HepG2 (cell line): ENCODE measurements around the gene MOAP1. TPM values are rescaled to one million over a fixed set of nuclear protein-coding genes. Genes with fewer than 3 reads are reported as not detected.

Experiments
- ARHGAP35 ChIP-seq: sonication (generic); formaldehyde crosslinking; IDR thresholded peaks from 2 replicates; pipeline ENCODE4 v1.9.0; 2022; ENCODE audit warnings: mild to moderate bottlenecking, inconsistent platforms, moderate library complexity, missing genetic modification reagents, borderline replicate concordance
- FOXC1 ChIP-seq: sonication (generic); formaldehyde crosslinking; IDR thresholded peaks from 2 replicates; pipeline ENCODE4 v1.8.0; 2022; ENCODE audit warnings: mild to moderate bottlenecking, missing genetic modification reagents, borderline replicate concordance
- KLF9 ChIP-seq: IDR thresholded peaks from 2 replicates; pipeline ENCODE4 v1.6.1; 2016; ENCODE audit warnings: low read depth
- MATR3 ChIP-seq: sonication (generic); formaldehyde crosslinking; IDR thresholded peaks from 2 replicates; pipeline ENCODE4 v1.4.0; 2020; ENCODE audit warnings: missing genetic modification reagents
- MZF1 ChIP-seq: sonication (generic); formaldehyde crosslinking; IDR thresholded peaks from 2 replicates; pipeline ENCODE4 v1.8.1; 2023; ENCODE audit warnings: mild to moderate bottlenecking, missing genetic modification reagents, borderline replicate concordance
- NFYB ChIP-seq: sonication (generic); formaldehyde crosslinking; IDR thresholded peaks from 2 replicates; pipeline ENCODE4 v1.4.0; 2020; ENCODE audit warnings: missing genetic modification reagents
- PAWR ChIP-seq: sonication (generic); formaldehyde crosslinking; IDR thresholded peaks from 2 replicates; pipeline ENCODE4 v1.4.0; 2020; ENCODE audit warnings: missing genetic modification reagents, mild to moderate bottlenecking, borderline replicate concordance
- ZNF484 ChIP-seq: sonication (generic); formaldehyde crosslinking; IDR thresholded peaks from 2 replicates; pipeline ENCODE4 v1.5.1; 2020; ENCODE audit warnings: mild to moderate bottlenecking, low read depth, missing genetic modification reagents, borderline replicate concordance
- ZNF564 ChIP-seq: sonication (generic); formaldehyde crosslinking; IDR thresholded peaks from 2 replicates; pipeline ENCODE4 v1.8.1; 2023; ENCODE audit warnings: mild to moderate bottlenecking, missing genetic modification reagents
- polyA plus RNA-seq, 8 experiments: library from polyadenylated mRNA; depleted of rRNA in 3 of 8; stranded (reverse) in 7 of 8; unstranded in 1 of 8; fragments of >200 nt; fragmentation: Illumina TruSeq in 4 of 8; extraction: Trizol in 4 of 8; gene quantifications; 2 replicates each; pipeline versions ENCODE4 v1.2.1 to v1.2.3, GENCODE V29; 2011 to 2016; ENCODE audit warnings: low read depth in 4 of 8, missing spikeins in 1 of 8, mixed read lengths in 1 of 8; ENCODE audit not compliant: insufficient read depth in 1 of 8
- total RNA-seq, 5 experiments: library from RNA; depleted of rRNA; stranded (reverse); fragments of >200 nt; fragmentation: Illumina TruSeq; extraction: Trizol; gene quantifications; 2 replicates each; pipeline ENCODE4 v1.2.3, GENCODE V29; 2016; ENCODE audit warnings: low read depth in 1 of 5
- TF ChIP-seq, protein P1 (sequence below): sonication (generic); formaldehyde crosslinking; IDR thresholded peaks from 2 replicates; pipeline ENCODE4 v1.9.0; 2022; ENCODE audit warnings: missing genetic modification reagents, mild to moderate bottlenecking, borderline replicate concordance
- TF ChIP-seq, protein P2 (sequence below): sonication (generic); formaldehyde crosslinking; IDR thresholded peaks from 2 replicates; pipeline ENCODE4 v1.4.0; 2020; ENCODE audit warnings: missing genetic modification reagents, mild to moderate bottlenecking, borderline replicate concordance
- TF ChIP-seq, protein P3 (sequence below): IDR thresholded peaks from 2 replicates; pipeline ENCODE4 v1.6.1; 2016
- TF ChIP-seq, protein P4 (sequence below): sonication (generic); formaldehyde crosslinking; IDR thresholded peaks from one replicate; pipeline ENCODE4 v1.5.1; 2020; ENCODE audit warnings: mild to moderate bottlenecking, missing genetic modification reagents; ENCODE audit errors: not compliant biosample characterization
- TF ChIP-seq, protein P5 (sequence below): sonication (generic); formaldehyde crosslinking; IDR thresholded peaks from 2 replicates; pipeline ENCODE4 v1.8.0; 2022; ENCODE audit warnings: missing genetic modification reagents, mild to moderate bottlenecking, inconsistent platforms, borderline replicate concordance

Gene MOAP1
- total and polyA plus RNA-seq, 2 of the 13 experiments (the other 11 are each of a cell fraction or from before 2014, with no cell fraction given): 14.6 to 47.0 TPM

DNA sequence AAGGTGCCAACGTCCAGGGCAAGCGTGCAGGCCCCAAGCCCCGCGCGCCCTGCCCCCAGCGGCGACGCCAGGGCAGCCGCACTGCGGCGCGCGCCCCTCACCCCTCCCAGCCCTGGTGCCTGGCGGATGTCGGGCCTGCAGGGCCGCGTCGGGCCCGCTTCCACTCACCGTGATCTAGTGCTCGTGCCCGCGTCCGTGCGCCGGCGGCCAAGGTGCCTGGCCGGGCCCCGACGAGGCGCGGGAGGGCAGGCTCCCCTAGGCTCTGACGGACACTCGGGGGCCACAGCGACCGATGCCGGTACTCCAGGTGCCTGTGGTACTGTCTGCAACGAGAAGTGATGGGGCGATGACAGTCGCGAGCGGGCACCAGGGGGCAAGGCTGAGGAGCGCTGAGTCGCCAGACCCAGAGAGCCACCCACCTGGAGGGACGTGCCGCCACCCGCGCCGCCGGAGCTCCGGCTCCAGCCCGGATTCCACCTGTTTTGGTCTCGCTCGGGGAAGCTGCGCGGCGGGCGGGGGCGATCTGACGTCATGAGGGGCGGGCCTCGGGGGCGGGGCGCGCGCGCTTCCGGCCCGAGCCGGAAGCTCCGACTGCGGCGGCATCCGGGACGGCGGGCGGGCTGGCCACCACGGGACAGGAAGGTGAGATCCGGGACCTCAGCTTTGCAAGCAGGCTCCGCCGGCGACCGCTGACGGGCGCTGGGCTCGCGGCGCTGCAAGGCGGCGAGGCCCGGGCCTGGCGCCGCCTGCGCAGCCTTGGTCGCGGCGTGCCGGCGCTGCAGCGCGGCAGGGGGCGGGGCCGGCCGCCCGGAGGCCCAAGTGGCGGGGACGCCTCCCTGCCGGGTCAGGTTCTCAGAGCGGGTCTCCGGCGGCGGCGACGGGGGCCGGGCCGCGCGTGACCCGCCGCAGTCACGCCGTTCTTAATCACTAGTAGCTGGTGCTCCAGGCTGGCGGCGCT lies at the start of gene MOAP1, which contains the start of gene LYSET (continued):
- TF ChIP-seq ARHGAP35 (peak; percentile 43; the same call in 1 of the 2 replicates), ZNF484 (no peak), PAWR (CRISPR knock-in tag) (peak; percentile 69; the same call in 1 of the 2 replicates), MZF1 (CRISPR knock-in tag) (0 out of 2 replicates have a peak, but pooled peaks have one; percentile 55), ZNF564 (peak; percentile 84), NFYB (no peak), KLF9 (CRISPR knock-in tag) (no peak), MATR3 (CRISPR knock-in tag) (no peak), FOXC1 (CRISPR knock-in tag) (peak; percentile 68; the same call in 1 of the 2 replicates)
- TF ChIP-seq, protein P1, sequence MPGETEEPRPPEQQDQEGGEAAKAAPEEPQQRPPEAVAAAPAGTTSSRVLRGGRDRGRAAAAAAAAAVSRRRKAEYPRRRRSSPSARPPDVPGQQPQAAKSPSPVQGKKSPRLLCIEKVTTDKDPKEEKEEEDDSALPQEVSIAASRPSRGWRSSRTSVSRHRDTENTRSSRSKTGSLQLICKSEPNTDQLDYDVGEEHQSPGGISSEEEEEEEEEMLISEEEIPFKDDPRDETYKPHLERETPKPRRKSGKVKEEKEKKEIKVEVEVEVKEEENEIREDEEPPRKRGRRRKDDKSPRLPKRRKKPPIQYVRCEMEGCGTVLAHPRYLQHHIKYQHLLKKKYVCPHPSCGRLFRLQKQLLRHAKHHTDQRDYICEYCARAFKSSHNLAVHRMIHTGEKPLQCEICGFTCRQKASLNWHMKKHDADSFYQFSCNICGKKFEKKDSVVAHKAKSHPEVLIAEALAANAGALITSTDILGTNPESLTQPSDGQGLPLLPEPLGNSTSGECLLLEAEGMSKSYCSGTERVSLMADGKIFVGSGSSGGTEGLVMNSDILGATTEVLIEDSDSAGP (CRISPR knock-in tag): peak; percentile 65; the same call in 1 of the 2 replicates
- TF ChIP-seq, protein P2, sequence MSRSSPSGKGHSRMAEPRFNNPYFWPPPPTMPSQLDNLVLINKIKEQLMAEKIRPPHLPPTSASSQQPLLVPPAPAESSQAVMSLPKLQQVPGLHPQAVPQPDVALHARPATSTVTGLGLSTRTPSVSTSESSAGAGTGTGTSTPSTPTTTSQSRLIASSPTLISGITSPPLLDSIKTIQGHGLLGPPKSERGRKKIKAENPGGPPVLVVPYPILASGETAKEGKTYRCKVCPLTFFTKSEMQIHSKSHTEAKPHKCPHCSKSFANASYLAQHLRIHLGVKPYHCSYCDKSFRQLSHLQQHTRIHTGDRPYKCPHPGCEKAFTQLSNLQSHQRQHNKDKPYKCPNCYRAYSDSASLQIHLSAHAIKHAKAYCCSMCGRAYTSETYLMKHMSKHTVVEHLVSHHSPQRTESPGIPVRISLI (CRISPR knock-in tag): no peak
- TF ChIP-seq, protein P3, sequence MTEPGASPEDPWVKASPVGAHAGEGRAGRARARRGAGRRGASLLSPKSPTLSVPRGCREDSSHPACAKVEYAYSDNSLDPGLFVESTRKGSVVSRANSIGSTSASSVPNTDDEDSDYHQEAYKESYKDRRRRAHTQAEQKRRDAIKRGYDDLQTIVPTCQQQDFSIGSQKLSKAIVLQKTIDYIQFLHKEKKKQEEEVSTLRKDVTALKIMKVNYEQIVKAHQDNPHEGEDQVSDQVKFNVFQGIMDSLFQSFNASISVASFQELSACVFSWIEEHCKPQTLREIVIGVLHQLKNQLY (CRISPR knock-in tag): no peak
- TF ChIP-seq, protein P4, sequence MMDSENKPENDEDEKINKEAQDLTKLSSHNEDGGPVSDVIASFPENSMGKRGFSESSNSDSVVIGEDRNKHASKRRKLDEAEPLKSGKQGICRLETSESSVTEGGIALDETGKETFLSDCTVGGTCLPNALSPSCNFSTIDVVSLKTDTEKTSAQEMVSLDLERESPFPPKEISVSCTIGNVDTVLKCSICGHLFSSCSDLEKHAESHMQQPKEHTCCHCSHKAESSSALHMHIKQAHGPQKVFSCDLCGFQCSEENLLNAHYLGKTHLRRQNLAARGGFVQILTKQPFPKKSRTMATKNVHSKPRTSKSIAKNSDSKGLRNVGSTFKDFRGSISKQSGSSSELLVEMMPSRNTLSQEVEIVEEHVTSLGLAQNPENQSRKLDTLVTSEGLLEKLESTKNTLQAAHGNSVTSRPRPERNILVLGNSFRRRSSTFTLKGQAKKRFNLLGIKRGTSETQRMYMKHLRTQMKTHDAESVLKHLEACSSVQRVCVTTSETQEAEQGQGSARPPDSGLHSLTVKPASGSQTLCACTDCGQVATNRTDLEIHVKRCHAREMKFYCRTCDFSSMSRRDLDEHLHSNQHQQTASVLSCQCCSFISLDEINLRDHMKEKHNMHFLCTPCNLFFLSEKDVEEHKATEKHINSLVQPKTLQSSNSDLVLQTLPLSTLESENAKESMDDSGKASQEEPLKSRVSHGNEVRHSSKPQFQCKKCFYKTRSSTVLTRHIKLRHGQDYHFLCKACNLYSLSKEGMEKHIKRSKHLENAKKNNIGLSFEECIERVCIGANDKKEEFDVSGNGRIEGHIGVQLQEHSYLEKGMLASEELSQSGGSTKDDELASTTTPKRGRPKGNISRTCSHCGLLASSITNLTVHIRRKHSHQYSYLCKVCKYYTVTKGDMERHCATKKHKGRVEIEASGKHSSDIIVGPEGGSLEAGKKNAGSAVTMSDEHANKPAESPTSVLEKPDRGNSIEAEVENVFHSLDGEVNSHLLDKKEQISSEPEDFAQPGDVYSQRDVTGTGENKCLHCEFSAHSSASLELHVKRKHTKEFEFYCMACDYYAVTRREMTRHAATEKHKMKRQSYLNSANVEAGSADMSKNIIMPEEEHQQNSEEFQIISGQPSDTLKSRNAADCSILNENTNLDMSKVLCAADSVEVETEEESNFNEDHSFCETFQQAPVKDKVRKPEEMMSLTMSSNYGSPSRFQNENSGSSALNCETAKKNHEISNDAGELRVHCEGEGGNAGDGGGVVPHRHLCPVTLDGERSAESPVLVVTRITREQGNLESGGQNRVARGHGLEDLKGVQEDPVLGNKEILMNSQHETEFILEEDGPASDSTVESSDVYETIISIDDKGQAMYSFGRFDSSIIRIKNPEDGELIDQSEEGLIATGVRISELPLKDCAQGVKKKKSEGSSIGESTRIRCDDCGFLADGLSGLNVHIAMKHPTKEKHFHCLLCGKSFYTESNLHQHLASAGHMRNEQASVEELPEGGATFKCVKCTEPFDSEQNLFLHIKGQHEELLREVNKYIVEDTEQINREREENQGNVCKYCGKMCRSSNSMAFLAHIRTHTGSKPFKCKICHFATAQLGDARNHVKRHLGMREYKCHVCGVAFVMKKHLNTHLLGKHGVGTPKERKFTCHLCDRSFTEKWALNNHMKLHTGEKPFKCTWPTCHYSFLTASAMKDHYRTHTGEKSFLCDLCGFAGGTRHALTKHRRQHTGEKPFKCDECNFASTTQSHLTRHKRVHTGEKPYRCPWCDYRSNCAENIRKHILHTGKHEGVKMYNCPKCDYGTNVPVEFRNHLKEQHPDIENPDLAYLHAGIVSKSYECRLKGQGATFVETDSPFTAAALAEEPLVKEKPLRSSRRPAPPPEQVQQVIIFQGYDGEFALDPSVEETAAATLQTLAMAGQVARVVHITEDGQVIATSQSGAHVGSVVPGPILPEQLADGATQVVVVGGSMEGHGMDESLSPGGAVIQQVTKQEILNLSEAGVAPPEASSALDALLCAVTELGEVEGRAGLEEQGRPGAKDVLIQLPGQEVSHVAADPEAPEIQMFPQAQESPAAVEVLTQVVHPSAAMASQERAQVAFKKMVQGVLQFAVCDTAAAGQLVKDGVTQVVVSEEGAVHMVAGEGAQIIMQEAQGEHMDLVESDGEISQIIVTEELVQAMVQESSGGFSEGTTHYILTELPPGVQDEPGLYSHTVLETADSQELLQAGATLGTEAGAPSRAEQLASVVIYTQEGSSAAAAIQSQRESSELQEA: peak; percentile 48
- TF ChIP-seq, protein P5, sequence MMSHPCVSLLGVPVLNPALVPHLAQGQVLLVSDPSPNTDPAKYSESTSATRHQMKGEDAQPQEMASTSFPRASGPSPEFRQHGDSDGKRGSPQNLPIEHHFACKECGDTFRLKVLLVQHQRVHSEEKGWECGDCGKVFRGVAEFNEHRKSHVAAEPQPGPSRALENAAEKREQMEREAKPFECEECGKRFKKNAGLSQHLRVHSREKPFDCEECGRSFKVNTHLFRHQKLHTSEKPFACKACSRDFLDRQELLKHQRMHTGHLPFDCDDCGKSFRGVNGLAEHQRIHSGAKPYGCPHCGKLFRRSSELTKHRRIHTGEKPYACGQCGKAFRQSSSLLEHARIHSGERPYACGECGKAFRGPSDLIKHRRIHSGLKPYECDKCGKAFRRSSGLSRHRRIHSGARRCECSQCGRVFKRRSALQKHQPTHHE (CRISPR knock-in tag): peak; percentile 44; the same call in 1 of the 2 replicates
